ENCODE data around the gene IGFBP1.

GRCh38 chr7:45937862-45938261 is 49.6 kb downstream of the IGFBP1 start:
- TF ChIP-seq ATF2 (tag by site-specific recombination; IDR thresholded peaks at IDR 0.05; ENCODE audit: low read depth): no peak
- TF ChIP-seq ZNF529 (tag by site-specific recombination; IDR thresholded peaks at IDR 0.05; ENCODE audit: insufficient replicate concordance): no peak
- TF ChIP-seq ZNF544 (tag by site-specific recombination; IDR thresholded peaks at IDR 0.05): no peak
- no peak for TF ChIP-seq CTCF (tag by site-specific recombination; IDR thresholded peaks at IDR 0.05)
- TF ChIP-seq PBX3 (CRISPR knock-in tag; IDR thresholded peaks at IDR 0.05): no peak
- no peak for TF ChIP-seq ZNF501 (tag by site-specific recombination; IDR thresholded peaks at IDR 0.05)

All from HEK293 (cell line).